PFSK-1 (cell line): ENCODE measurements around the gene HIGD1A. TPM values are rescaled to one million over a fixed set of nuclear protein-coding genes. Genes with fewer than 3 reads are reported as not detected.

Experiments
- FOXP2 ChIP-seq: optimal IDR thresholded peaks from 2 replicates; pipeline ENCODE3; 2011; ENCODE audit warnings: borderline replicate concordance, control low read depth, inconsistent platforms; ENCODE audit not compliant: insufficient read depth; ENCODE audit errors: extremely low read length, extremely low read depth
- POLR2AphosphoS5 ChIP-seq: IDR thresholded peaks from 2 replicates; pipeline ENCODE4 v1.6.1; 2012; ENCODE audit warnings: low read depth, mild to moderate bottlenecking, control low read depth, low read length, moderate library complexity
- REST ChIP-seq, 2 experiments: IDR thresholded peaks; 2 replicates each; pipeline versions ENCODE4 v1.6.1 to v1.8.0; 2011 to 2012; ENCODE audit warnings: low read depth in 2 of 2, low read length in 2 of 2, control low read depth in 1 of 2, inconsistent platforms in 1 of 2, mild to moderate bottlenecking in 1 of 2, moderate library complexity in 1 of 2; ENCODE audit not compliant: insufficient read depth in 1 of 2
- SIN3A ChIP-seq: IDR thresholded peaks from 2 replicates; pipeline ENCODE4 v1.6.1; 2012; ENCODE audit warnings: mild to moderate bottlenecking, low read length, moderate library complexity, borderline replicate concordance; ENCODE audit not compliant: insufficient read depth
- TAF1 ChIP-seq: IDR thresholded peaks from 2 replicates; pipeline ENCODE4 v1.6.1; 2012; ENCODE audit warnings: low read length, control low read depth, borderline replicate concordance; ENCODE audit not compliant: insufficient read depth
- polyA plus RNA-seq: library from polyadenylated mRNA; unstranded; fragments of >200 nt; gene quantifications from one replicate; pipeline ENCODE4 v1.2.1, GENCODE V29; 2012; ENCODE audit warnings: low read depth, missing spikeins; ENCODE audit not compliant: insufficient read length

HIGD1A gene
- 23.7 TPM for polyA plus RNA-seq

GRCh38 chr3:42804106-42804830 lies at the start of gene HIGD1A:
Gene HIGD1A (minus strand): TSS chr3:42804490. CDS start chr3:42794253, 10,237 bp downstream.
- TF ChIP-seq POLR2AphosphoS5 (peak; percentile 58; the same call in 1 of the 2 replicates), TAF1 (peak; percentile 63; the same call in 1 of the 2 replicates), SIN3A (no peak), FOXP2 (no peak), REST (IDR thresholded peaks at IDR 0.05; ENCODE audit: insufficient read depth in 1 of 2, low read depth in 2 of 2, low read length in 2 of 2) (no peak)

GRCh38 chr3:42853739-42854302 lies 49.5 kb upstream of the HIGD1A start:
- no peak for TF ChIP-seq TAF1
- TF ChIP-seq FOXP2: no peak
- no peak for TF ChIP-seq SIN3A
- no peak for TF ChIP-seq POLR2AphosphoS5
- TF ChIP-seq REST (IDR thresholded peaks at IDR 0.05; ENCODE audit: insufficient read depth in 1 of 2, low read depth in 2 of 2, low read length in 2 of 2): no peak

- no peak for TF ChIP-seq REST (IDR thresholded peaks at IDR 0.05; ENCODE audit: insufficient read depth in 1 of 2, low read depth in 2 of 2, low read length in 2 of 2)
- TF ChIP-seq POLR2AphosphoS5: no peak
- no peak for TF ChIP-seq TAF1
- no peak for TF ChIP-seq SIN3A
Measured at GRCh38 chr3:42853056-42853455, 48.8 kb upstream of the HIGD1A start.

- no peak for TF ChIP-seq REST (IDR thresholded peaks at IDR 0.05; ENCODE audit: insufficient read depth in 1 of 2, low read depth in 2 of 2, low read length in 2 of 2)
- no peak for TF ChIP-seq POLR2AphosphoS5
- TF ChIP-seq TAF1: no peak
- TF ChIP-seq SIN3A: no peak
- no peak for TF ChIP-seq FOXP2
Measured at GRCh38 chr3:42852441-42852840, 48.2 kb upstream of the HIGD1A start.
